Right lobe of liver (tissue), 4 donors: ENCODE data around the gene TCF4.

Experiments
- POLR2A ChIP-seq: fragments of 450-650 bp; IDR thresholded peaks from one replicate; pipeline ENCODE4 v1.6.1; 2017; ENCODE audit warnings: antibody characterized with exemption, mild to moderate bottlenecking
- TF ChIP-seq, protein P1 (sequence below), 4 donors: fragments of 200-600 bp in 3 of 4; fragments of 450-650 bp in 1 of 4; IDR thresholded peaks; one replicate each; pipeline versions ENCODE4 v1.5.1 to v1.8.0; 2016 to 2022; ENCODE audit warnings: antibody characterized with exemption in 4 of 4, mild to moderate bottlenecking in 2 of 4
- donor health status: DM: no; HTN: no; CAD: no.
- donor health status: DM: no; HTN: no; CAD: no.
- donor health status: DM: no; HTN: yes; CAD: no.

DNA sequence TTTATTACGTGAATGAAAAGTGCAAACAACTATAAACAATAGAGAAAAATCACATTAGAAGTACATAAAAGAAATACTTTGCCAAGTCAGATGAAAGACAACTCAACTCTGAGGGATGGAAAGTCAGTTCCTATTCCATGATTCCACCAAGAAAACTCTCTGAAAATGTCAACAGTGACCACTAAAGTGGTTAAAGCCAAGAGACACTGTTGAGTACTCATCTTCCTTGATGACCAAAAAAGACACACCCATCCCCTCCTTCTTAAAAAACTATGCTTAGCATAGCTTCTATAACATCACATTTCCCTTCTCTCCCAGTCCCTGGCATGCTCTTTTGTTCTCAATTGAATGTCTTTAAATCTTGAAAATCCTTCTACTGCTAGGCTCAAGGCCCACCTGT lies 160.0 kb downstream of the TCF4 start:
- TF ChIP-seq, protein P1, sequence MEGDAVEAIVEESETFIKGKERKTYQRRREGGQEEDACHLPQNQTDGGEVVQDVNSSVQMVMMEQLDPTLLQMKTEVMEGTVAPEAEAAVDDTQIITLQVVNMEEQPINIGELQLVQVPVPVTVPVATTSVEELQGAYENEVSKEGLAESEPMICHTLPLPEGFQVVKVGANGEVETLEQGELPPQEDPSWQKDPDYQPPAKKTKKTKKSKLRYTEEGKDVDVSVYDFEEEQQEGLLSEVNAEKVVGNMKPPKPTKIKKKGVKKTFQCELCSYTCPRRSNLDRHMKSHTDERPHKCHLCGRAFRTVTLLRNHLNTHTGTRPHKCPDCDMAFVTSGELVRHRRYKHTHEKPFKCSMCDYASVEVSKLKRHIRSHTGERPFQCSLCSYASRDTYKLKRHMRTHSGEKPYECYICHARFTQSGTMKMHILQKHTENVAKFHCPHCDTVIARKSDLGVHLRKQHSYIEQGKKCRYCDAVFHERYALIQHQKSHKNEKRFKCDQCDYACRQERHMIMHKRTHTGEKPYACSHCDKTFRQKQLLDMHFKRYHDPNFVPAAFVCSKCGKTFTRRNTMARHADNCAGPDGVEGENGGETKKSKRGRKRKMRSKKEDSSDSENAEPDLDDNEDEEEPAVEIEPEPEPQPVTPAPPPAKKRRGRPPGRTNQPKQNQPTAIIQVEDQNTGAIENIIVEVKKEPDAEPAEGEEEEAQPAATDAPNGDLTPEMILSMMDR (IDR thresholded peaks at IDR 0.05), result no peak
- TF ChIP-seq POLR2A, result no peak
